ENCODE measurements around the gene KLHL17.
"Not testable (repeated sequence)": the region's sequence is repeated elsewhere in the genome, so short reads cannot be mapped to it uniquely, and the experiment has no call there.

Gene KLHL17

DNA sequence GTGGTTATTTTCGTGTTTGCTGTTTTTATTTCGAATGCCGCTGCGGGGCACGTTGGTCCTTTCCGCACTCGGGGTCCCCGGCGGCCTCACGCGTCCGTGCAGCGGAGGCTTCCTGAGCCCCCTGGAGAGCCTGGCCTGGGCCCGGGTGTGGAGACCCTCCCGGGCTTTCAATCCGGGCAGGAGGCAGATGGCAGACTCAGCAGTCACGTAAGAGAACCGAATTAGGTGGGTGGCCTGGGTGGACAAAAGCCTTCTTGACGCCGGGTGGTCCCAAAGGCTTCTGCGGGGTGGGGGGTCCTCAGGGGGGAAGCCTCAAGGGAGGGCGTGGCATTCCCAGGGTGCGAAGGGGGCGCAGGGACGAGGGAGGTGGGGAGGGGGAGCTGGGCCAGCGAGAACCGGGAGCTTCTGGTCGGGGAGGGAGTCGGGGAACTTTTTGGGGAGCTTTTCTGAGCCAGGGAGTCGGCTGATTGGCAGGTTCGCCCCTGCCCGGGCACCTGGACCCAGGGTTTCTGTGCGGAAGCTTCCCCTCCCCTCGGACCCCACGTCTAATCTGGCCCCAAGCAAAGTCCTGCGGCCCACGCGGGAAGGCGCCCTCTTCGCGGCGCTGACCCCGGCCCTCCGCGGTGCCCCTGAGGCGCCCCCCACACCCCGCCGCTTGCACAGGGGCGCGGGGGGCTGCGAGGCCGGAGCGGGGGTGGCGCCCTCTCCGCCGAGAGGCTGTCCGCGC lies 40.8 kb downstream of the KLHL17 start:
- no peak for DNase-seq (ENCODE audit: low read depth)

DNA sequence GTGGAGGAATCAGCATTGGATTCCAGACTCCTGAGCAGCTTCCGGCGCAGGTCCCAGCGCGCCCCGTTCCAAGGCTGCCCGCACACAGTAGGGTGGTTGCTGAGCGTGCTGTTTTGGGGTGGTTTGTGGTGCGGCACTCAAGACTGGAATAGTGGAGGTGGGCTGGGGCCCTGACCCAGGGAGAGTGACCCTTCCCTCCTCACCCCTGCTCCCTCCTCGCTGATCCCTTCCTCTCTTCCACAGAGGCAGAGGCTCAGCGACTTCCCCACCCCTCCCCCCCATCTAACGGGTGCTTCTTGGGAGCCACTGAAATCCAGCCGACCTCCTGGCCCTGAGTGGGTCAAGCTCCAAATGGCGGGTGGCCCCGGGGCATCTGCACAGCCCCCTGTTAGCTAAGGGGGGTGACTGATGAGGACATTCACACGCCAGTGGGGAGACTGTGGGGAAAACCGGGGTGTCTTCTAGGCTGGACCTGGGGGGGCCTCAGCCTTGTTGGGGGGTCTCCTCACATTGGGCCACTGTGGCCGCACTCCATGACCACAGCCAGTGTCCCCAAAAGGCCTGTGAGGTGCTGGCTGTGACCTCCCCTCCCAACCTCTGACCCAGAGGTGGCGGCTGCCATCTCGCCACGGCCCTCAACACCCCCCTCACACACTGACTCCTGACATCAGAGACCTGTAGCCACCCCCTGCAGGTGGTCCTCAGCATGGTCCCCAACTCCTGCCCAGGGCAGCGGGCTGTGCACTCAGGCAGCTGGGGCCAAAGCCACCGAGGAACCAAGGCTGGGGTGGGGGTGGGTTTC lies 43.4 kb downstream of the KLHL17 start:
- no peak for DNase-seq (ENCODE audit: low read depth)

DNA sequence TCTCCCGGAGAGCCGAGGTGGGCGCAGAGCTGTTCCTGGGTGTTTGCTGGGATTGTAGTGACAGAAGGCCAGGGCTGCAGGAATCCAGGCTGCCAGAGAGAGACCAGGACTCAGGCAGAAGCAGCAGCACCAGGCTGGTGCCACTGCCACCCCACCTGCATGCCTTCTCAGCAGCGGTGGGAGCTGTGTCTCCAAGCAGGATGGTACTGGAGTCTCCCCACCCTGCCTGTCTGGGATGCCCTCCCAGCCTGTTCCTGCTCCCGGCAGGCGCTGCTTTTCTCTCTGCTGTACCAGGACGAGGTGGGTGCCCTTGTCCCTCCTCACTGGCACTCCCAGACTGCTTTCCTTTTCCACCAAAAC lies 44.0 kb downstream of the KLHL17 start:
- no peak for DNase-seq (ENCODE audit: low read depth)

DNA sequence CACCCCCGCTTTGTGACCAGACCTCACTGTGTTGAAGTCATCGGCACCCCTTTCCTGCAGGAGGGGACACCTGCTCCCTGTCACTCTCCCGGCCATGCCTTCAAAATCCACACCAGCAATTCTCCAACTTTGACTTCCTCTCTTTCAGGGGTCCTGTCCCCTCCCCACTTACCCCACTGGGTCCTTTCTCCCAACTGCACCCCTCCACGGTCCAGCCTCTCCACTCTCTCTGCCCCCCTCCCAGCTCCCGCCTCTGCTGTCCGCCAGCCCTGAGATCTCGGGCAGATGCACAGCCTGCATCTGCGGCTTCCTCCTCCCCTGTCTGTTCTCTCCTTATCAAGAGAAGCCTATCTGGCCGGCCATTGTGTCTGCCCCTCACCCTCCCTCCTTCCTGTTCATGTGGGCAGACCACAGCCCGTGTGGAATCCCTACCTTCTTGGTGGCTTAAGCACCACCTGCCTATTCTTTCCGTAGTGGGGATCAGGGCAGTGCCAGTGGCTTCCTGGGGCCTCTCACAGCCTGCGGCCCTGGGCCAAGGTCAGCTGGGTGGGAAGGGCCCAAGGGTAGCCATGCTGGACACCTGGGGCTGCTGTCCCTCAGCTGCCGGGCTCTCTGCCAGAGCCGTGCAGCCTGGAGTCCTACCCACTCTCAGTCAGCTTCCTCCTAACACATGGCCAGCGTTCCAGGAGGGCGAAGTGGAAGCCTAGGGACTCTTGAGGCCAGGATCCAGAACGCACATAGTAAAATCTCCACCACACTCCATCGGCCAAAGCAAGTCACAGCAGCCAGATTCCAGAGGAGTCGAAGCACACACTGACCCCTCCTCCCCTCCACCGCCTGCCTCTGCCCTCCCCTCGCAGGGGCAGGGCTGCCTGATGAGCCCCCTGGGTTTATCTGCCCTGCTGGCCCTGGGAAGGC lies 44.7 kb downstream of the KLHL17 start:
- DNase-seq (ENCODE audit: low read depth), result no peak

DNA sequence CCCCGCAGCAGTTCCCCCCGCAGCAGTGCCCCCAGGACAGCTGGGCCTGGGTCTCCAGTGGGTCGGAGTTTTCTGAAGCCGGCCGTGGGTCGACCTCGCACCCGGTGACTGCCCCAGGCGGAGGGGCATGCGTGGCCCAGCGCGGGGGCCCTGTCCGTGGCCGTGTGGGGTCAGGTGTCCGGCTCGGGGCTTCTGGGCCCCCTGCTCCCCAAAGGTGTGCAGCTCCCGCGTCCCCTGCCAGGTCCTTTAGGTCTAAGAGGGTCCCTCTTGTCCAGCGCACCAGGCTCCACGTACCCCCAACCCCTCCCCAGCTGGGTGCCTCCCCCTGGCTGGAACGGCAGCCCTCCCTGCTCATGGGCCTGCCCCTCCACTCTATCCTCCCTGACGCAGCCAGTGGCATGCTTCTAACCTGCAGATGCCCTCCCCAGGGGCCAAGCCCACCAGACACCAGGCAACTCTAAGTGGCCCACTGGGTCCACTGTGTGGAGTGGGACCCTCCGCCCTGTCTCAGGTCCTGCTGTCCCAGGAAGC lies 45.5 kb downstream of the KLHL17 start:
- DNase-seq (ENCODE audit: low read depth), result no peak

DNA sequence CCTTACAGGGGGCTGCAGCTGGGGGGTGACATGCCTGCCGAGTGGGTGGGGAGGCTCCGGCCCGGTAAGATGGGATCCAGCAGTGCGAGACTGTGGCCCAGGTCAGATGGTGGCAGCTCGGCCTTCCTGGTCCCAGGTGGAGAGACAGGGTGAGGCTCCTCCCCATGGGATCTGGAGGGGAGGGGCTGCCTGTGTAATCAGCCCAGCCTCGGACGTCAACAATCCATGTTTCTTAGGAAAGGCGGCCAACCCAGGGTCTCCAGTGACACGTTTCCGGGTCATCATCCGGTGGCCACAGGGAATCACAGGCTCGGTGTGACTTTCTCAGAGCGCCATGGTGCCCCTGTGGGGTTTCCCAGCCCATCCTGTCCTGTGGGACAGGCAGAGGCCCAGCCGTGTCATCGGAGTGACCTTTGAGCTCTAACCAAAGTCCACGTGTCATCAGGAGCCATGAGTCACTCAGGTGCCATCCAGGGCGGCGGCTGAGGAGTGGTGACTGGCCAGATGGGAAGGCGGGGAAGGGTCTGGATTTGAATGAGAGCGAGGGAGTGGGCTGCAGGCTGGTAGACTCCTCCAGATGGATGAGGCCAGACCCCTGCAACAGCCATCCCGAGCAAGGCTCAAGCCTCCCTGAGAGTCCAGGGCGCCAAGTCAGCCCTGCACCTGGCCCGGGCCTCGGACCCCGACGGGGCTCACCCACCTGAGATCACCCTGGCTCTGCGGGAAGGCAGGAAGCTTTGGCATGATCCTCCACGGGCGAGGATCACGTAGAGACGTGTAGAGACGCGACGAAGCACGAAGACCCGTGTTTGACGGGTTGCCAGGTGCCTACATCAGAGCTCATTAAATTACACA lies 46.1 kb downstream of the KLHL17 start:
- no peak for DNase-seq (ENCODE audit: low read depth)

DNA sequence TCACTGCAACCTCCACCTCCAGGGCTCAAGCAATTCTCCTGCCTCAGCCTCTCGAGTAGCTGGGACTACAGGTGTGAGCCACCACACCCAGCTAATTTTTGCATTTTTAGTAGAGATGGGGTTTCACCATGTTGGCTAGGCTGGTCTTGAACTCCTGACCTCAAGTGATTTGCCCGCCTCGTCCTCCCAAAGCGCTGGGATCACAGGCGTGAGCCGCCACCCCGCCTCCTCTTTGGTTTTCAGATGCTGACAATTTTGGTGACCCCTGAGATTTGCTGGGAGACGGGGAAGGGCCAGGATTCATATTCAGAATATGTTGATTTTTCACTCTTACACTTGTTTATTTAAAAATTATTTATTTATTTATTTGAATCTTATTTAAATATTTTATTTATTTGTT lies 49.7 kb downstream of the KLHL17 start:
- DNase-seq (ENCODE audit: low read depth), result not testable (repeated sequence)

DNA sequence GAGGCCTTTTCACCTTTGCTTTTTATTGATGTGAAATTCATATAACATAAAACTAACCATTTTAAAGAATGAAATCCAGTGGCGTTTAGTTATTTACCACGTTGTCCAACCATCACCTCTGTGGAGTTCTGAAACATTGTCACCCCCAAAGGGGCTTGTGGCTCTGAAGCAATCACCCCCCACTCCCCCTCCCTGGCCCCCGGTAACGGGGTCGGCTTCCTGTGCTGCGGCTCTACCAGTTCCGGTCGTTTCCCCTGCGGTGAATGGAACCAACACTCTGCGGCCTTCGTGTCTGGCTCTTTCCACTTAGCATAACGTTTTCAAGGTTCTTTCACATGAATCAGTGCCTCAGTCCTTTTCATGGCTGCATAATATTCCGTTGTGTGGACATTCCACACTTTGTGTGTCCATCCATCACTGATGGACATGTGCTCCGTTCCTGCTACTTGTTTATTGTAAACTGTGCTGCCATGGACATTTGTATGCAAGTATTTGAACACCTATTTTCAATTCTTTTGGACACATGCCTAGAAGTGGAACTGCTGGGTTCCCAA lies 51.1 kb downstream of the KLHL17 start:
- no peak for DNase-seq (ENCODE audit: low read depth)

DNA sequence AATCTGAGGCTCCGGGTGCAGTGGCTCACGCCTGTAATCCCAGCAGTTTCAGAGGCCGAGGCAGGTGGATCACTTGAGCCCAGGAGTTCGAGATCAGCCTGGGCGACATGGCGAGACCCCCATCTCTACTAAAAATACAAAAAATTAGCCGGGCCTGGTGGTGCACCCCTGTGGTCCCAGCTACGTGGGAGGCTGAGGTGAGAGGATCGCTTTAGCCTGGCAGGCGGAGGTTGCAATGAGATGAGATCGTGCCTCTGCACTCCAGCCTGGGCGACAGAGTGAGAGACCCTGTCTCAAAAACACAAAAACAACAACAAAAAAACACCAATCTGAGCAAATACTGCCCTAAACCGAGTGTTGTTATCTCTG lies 52.3 kb downstream of the KLHL17 start:
- DNase-seq (ENCODE audit: low read depth), result not testable (repeated sequence)

DNA sequence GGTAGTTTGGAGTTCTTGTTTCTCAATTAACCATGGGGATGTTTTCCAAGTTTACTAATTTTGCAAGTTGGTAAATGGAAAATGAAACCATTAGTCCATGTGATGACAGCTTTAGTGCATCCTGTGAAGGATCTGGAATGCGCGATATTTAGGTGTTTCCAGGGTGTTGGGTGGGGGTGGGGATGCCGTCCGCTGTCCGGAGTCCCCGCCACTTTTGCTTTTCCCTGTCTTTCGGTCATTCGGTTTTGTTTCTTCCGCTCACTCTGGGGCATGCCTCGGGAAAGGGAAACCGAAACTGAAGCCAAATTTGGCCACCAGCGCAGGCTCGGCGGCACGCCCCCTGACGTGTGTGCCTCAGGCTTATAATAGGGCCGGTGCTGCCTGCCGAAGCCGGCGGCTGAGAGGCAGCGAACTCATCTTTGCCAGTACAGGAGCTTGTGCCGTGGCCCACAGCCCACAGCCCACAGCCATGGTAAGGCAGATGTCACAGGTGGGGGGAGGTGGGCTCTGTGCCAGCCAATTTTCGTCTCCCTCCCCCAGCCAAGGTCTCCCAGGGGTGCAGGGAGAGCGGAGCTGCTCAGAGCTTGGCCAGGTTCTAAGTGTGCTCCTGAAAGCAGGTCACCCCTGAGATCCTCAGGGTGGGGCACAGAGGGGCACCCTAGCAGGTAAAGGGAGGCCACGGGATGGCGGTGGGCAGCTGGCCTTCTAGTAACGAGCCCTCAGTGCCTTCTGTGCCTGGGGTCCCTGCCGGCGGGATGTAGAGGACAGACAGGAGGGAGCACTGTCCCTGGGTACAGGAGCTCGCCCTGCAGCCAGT lies 52.9 kb downstream of the KLHL17 start, which contains the start of gene ISG15:
TSS of gene ISG15 (plus strand) at position 393 of the 817 bp plus-strand sequence. CDS start at position 470, 77 bp downstream.
- DNase-seq (ENCODE audit: low read depth), result peak; percentile 87

DNA sequence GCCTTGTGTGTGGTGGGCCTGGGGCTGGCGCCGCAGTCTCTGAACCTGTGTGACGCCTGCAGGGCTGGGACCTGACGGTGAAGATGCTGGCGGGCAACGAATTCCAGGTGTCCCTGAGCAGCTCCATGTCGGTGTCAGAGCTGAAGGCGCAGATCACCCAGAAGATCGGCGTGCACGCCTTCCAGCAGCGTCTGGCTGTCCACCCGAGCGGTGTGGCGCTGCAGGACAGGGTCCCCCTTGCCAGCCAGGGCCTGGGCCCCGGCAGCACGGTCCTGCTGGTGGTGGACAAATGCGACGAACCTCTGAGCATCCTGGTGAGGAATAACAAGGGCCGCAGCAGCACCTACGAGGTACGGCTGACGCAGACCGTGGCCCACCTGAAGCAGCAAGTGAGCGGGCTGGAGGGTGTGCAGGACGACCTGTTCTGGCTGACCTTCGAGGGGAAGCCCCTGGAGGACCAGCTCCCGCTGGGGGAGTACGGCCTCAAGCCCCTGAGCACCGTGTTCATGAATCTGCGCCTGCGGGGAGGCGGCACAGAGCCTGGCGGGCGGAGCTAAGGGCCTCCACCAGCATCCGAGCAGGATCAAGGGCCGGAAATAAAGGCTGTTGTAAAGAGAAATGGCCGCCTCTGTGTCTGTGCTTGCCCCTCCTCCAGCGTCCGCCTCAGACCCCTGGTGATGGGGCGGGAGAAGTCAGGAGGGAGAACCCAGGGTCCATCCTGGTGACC lies 53.7 kb downstream of the KLHL17 start:
- no peak for DNase-seq (ENCODE audit: low read depth)

DNA sequence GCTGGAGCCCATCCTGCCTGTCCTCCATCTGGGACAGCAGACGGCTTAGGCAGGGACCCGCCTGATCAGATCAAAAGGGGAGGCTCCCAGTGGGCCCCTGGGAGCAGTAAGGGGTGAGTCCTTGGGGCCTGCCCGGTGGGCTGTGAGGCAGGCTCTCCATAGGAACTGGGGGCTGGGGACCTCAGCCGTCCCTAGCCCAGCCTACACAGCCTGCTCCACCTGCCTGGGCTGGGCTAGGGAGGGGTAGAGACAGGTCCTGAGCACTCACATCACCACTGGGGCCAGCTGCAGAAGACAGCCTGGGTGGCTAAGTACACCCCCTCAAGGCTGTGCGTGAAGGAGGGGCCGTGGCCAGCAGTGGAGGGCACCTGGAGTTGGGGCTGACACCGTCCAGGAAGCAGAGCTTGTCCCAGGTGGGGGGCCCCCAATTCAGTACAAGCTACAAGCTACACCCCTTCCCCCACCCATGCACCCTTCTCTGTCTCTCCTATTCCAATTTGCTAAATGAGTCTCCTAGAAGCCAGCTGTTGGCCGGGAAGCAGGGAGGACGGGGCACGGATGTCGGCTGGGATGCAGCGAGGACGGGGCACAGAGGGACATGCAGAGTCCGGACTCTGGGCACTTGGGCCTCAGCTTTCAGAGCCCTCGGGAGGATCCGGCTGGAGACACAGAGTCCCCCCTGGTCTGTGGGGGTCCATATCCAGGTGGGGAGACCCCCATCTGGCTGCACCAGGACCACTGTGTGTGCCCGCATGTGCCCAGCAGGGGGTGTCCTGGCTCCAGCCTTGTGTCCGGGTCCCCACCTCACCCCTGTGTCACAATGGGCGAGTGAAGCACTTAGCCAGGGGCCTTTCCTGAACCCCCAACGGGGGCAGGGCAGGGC lies 54.7 kb downstream of the KLHL17 start:
- no peak for DNase-seq (ENCODE audit: low read depth)

Measured in stimulated activated CD8-positive, alpha-beta memory T cell treated with anti-CD3 and anti-CD28 coated beads, Interleukin-12 subunit alpha, Interleukin-12 subunit beta, amount 100 ng/mL, for 1 hour (primary cell).